ENCODE results near the gene KBTBD12.

KBTBD12 gene

GRCh38 chr3:128036119-128036518 lies 121.1 kb downstream of the KBTBD12 start:
- FAIRE-seq: peak; percentile 21
